SK-N-SH treated with all-trans-retinoic acid at 6 μM for 48 hours (cell line): ENCODE results near the gene ACR.

Experiments
- ATAC-seq: fragments of 200-7000 bp; cut with Tn5 transposase; 3 replicates; pipeline ENCODE4 v1.9.1; 2020; ENCODE audit warnings: mild to moderate bottlenecking, moderate library complexity
- ARNTL ChIP-seq: fragments of 450-650 bp; formaldehyde crosslinking; IDR thresholded peaks from 2 replicates; pipeline ENCODE4 v1.5.0; 2020; ENCODE audit warnings: low read depth, mild to moderate bottlenecking, moderate library complexity, borderline replicate concordance
- BACH2 ChIP-seq: fragments of 250-450 bp; sonication (Bioruptor Pico); IDR thresholded peaks from 2 replicates; pipeline ENCODE4 v1.9.0; 2021; ENCODE audit warnings: mild to moderate bottlenecking, borderline replicate concordance
- ESRRG ChIP-seq: fragments of 250-450 bp; sonication (Bioruptor Pico); IDR thresholded peaks from 2 replicates; pipeline ENCODE4 v1.6.1; 2021; ENCODE audit warnings: mild to moderate bottlenecking
- GLIS3 ChIP-seq: fragments of 250-450 bp; sonication (Bioruptor Pico); IDR thresholded peaks from 2 replicates; pipeline ENCODE4 v1.5.0; 2020; ENCODE audit warnings: mild to moderate bottlenecking, moderate library complexity
- ISL1 ChIP-seq: fragments of 250-450 bp; sonication (Bioruptor Pico); IDR thresholded peaks from 2 replicates; pipeline ENCODE4 v2.1.2; 2022; ENCODE audit warnings: mild to moderate bottlenecking, moderate library complexity
- OSR1 ChIP-seq: fragments of 250-450 bp; sonication (Bioruptor Pico); IDR thresholded peaks from 2 replicates; pipeline ENCODE4 v1.8.0; 2022; ENCODE audit warnings: moderate library complexity, mild to moderate bottlenecking, inconsistent platforms
- PPARA ChIP-seq: fragments of 250-450 bp; sonication (Bioruptor Pico); IDR thresholded peaks from 2 replicates; pipeline ENCODE4 v1.5.0; 2020; ENCODE audit warnings: mild to moderate bottlenecking, borderline replicate concordance
- RARB ChIP-seq: fragments of 250-450 bp; sonication (Bioruptor Pico); IDR thresholded peaks from 2 replicates; pipeline ENCODE4 v1.8.0; 2021; ENCODE audit warnings: mild to moderate bottlenecking, moderate library complexity
- SNAI2 ChIP-seq: fragments of 250-450 bp; sonication (Bioruptor Pico); IDR thresholded peaks from 2 replicates; pipeline ENCODE4 v1.5.0; 2020; ENCODE audit warnings: mild to moderate bottlenecking, moderate library complexity
- TCF4 ChIP-seq: fragments of 250-450 bp; sonication (Bioruptor Pico); IDR thresholded peaks from 2 replicates; pipeline ENCODE4 v1.8.0; 2021; ENCODE audit warnings: mild to moderate bottlenecking, moderate library complexity, borderline replicate concordance
- TOX ChIP-seq: fragments of 250-450 bp; sonication (Bioruptor Pico); IDR thresholded peaks from 2 replicates; pipeline ENCODE4 v1.8.0; 2021; ENCODE audit warnings: mild to moderate bottlenecking, moderate library complexity, borderline replicate concordance
- ZC3H10 ChIP-seq: fragments of 250-450 bp; sonication (Bioruptor Pico); IDR thresholded peaks from 2 replicates; pipeline ENCODE4 v1.5.1; 2021; ENCODE audit warnings: mild to moderate bottlenecking, moderate library complexity
- ZFP3 ChIP-seq: fragments of 250-450 bp; sonication (Bioruptor Pico); IDR thresholded peaks from 2 replicates; pipeline ENCODE4 v1.5.0; 2020; ENCODE audit warnings: mild to moderate bottlenecking, moderate library complexity
- ZFP30 ChIP-seq: fragments of 450-650 bp; formaldehyde crosslinking; IDR thresholded peaks from 2 replicates; pipeline ENCODE4 v1.5.0; 2022; ENCODE audit warnings: mild to moderate bottlenecking, moderate library complexity
- ZNF565 ChIP-seq: fragments of 450-650 bp; formaldehyde crosslinking; conservative IDR thresholded peaks from 2 replicates; pipeline ENCODE4 v1.5.0; 2020; ENCODE audit warnings: low read depth, mild to moderate bottlenecking, moderate library complexity
- ZNF70 ChIP-seq: fragments of 450-650 bp; formaldehyde crosslinking; IDR thresholded peaks from 2 replicates; pipeline ENCODE4 v1.5.0; 2020; ENCODE audit warnings: mild to moderate bottlenecking, moderate library complexity
- ZNF8 ChIP-seq: fragments of 450-650 bp; formaldehyde crosslinking; IDR thresholded peaks from 2 replicates; pipeline ENCODE4 v1.5.0; 2020; ENCODE audit warnings: mild to moderate bottlenecking, moderate library complexity
- TF ChIP-seq, protein P1 (sequence below): fragments of 250-450 bp; sonication (Bioruptor Pico); IDR thresholded peaks from 2 replicates; pipeline ENCODE4 v1.8.0; 2020; ENCODE audit warnings: mild to moderate bottlenecking, moderate library complexity, borderline replicate concordance
- TF ChIP-seq, protein P2 (sequence below): fragments of 250-450 bp; sonication (Bioruptor Pico); IDR thresholded peaks from 2 replicates; pipeline ENCODE4 v1.8.0; 2021; ENCODE audit warnings: low read depth, mild to moderate bottlenecking, moderate library complexity, borderline replicate concordance
- TF ChIP-seq, protein P3 (sequence below): fragments of 250-450 bp; sonication (Bioruptor Pico); IDR thresholded peaks from 2 replicates; pipeline ENCODE4 v1.5.1; 2021; ENCODE audit warnings: mild to moderate bottlenecking, moderate library complexity
- TF ChIP-seq, protein P4 (sequence below): fragments of 250-450 bp; sonication (Bioruptor Pico); IDR thresholded peaks from 2 replicates; pipeline ENCODE4 v1.5.0; 2020; ENCODE audit warnings: mild to moderate bottlenecking, moderate library complexity

The ACR gene

DNA sequence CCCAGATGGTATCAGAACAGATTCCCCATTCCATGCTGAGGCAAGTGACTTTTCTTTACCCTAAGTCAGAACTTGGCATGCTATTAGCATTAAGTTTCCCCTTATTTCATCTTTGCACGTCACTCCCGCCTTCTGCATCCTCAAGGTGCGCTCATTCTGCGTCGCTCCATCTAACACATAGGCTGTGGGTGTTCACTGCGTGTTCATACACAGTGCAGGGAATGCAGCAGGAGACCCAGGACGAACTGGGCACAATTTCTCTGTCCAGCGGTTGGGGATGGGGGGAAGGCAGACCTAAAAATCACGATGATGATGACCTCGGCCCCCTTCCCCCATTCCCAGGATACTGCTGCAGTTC lies 19.7 kb upstream of the ACR start:
- TF ChIP-seq RARB (CRISPR knock-in tag) (no peak), TOX (CRISPR knock-in tag) (no peak), OSR1 (no peak), ZNF565 (CRISPR knock-in tag) (no peak)
- TF ChIP-seq, all 23 proteins: peak for 0

DNA sequence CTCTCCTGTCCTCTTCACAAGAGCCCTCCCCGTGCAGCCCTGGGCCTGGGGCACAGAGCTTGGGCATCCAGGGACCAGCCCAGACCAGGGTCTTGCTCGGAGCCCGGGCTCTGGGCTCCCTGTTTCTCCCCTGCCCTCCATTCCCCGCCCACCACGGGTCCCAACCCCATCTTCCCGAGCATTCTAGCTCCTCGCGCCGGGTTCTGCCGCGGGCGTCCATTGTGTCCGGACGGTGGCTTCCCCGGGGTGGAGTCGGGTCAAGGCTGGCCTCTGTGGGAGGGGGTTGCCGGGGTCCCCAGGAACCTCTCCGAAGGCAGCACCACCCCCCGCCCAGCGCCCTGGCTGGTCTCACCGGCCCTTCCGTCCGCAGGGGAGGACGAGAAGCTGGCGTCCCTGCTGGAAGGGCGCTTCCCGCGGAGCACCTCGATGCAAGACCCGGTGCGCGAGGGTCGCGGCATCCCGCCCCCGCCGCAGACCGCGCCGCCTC lies 18.1 kb upstream of the ACR start:
- no peak for ATAC-seq
- TF ChIP-seq ZFP3 (CRISPR knock-in tag): no peak
- no peak for TF ChIP-seq ISL1
- TF ChIP-seq BACH2 (CRISPR knock-in tag): no peak
- TF ChIP-seq TCF4 (CRISPR knock-in tag): no peak
- no peak for TF ChIP-seq ZNF70 (CRISPR knock-in tag)
- TF ChIP-seq, protein P1, sequence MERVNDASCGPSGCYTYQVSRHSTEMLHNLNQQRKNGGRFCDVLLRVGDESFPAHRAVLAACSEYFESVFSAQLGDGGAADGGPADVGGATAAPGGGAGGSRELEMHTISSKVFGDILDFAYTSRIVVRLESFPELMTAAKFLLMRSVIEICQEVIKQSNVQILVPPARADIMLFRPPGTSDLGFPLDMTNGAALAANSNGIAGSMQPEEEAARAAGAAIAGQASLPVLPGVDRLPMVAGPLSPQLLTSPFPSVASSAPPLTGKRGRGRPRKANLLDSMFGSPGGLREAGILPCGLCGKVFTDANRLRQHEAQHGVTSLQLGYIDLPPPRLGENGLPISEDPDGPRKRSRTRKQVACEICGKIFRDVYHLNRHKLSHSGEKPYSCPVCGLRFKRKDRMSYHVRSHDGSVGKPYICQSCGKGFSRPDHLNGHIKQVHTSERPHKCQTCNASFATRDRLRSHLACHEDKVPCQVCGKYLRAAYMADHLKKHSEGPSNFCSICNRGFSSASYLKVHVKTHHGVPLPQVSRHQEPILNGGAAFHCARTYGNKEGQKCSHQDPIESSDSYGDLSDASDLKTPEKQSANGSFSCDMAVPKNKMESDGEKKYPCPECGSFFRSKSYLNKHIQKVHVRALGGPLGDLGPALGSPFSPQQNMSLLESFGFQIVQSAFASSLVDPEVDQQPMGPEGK (CRISPR knock-in tag): no peak
- no peak for TF ChIP-seq ZNF565 (CRISPR knock-in tag)
- TF ChIP-seq ESRRG (CRISPR knock-in tag): no peak
- no peak for TF ChIP-seq ZFP30
- no peak for TF ChIP-seq ARNTL (CRISPR knock-in tag)
- no peak for TF ChIP-seq PPARA
- TF ChIP-seq SNAI2 (CRISPR knock-in tag): no peak
- TF ChIP-seq, protein P2, sequence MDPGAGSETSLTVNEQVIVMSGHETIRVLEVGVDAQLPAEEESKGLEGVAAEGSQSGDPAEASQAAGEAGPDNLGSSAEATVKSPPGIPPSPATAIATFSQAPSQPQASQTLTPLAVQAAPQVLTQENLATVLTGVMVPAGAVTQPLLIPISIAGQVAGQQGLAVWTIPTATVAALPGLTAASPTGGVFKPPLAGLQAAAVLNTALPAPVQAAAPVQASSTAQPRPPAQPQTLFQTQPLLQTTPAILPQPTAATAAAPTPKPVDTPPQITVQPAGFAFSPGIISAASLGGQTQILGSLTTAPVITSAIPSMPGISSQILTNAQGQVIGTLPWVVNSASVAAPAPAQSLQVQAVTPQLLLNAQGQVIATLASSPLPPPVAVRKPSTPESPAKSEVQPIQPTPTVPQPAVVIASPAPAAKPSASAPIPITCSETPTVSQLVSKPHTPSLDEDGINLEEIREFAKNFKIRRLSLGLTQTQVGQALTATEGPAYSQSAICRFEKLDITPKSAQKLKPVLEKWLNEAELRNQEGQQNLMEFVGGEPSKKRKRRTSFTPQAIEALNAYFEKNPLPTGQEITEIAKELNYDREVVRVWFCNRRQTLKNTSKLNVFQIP (CRISPR knock-in tag): no peak
- no peak for TF ChIP-seq TOX (CRISPR knock-in tag)

More for the DNA sequence above, 19.7 kb upstream of the ACR start:
- no peak for ATAC-seq

DNA sequence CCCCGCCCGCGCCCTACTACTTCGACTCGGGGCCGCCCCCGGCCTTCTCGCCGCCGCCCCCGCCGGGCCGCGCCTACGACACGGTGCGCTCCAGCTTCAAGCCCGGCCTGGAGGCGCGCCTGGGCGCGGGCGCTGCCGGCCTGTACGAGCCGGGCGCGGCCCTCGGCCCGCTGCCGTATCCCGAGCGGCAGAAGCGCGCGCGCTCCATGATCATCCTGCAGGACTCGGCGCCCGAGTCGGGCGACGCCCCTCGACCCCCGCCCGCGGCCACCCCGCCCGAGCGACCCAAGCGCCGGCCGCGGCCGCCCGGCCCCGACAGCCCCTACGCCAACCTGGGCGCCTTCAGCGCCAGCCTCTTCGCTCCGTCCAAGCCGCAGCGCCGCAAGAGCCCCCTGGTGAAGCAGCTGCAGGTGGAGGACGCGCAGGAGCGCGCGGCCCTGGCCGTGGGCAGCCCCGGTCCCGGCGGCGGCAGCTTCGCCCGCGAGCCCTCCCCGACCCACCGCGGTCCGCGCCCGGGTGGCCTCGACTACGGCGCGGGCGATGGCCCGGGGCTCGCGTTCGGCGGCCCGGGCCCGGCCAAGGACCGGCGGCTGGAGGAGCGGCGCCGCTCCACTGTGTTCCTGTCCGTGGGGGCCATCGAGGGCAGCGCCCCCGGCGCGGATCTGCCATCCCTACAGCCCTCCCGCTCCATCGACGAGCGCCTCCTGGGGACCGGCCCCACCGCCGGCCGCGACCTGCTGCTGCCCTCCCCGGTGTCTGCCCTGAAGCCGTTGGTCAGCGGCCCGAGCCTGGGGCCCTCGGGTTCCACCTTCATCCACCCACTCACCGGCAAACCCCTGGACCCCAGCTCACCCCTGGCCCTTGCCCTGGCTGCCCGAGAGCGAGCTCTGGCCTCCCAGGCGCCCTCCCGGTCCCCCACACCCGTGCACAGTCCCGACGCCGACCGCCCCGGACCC lies 17.4 kb upstream of the ACR start:
- TF ChIP-seq ISL1 (no peak), PPARA (no peak), ZNF565 (CRISPR knock-in tag) (no peak), ZNF70 (CRISPR knock-in tag) (no peak), ESRRG (CRISPR knock-in tag) (no peak), ARNTL (CRISPR knock-in tag) (no peak)
- TF ChIP-seq, protein P3, sequence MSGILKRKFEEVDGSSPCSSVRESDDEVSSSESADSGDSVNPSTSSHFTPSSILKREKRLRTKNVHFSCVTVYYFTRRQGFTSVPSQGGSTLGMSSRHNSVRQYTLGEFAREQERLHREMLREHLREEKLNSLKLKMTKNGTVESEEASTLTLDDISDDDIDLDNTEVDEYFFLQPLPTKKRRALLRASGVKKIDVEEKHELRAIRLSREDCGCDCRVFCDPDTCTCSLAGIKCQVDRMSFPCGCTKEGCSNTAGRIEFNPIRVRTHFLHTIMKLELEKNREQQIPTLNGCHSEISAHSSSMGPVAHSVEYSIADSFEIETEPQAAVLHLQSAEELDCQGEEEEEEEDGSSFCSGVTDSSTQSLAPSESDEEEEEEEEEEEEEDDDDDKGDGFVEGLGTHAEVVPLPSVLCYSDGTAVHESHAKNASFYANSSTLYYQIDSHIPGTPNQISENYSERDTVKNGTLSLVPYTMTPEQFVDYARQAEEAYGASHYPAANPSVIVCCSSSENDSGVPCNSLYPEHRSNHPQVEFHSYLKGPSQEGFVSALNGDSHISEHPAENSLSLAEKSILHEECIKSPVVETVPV: no peak
- TF ChIP-seq, all 23 proteins: peak for 0
- ATAC-seq: no peak

DNA sequence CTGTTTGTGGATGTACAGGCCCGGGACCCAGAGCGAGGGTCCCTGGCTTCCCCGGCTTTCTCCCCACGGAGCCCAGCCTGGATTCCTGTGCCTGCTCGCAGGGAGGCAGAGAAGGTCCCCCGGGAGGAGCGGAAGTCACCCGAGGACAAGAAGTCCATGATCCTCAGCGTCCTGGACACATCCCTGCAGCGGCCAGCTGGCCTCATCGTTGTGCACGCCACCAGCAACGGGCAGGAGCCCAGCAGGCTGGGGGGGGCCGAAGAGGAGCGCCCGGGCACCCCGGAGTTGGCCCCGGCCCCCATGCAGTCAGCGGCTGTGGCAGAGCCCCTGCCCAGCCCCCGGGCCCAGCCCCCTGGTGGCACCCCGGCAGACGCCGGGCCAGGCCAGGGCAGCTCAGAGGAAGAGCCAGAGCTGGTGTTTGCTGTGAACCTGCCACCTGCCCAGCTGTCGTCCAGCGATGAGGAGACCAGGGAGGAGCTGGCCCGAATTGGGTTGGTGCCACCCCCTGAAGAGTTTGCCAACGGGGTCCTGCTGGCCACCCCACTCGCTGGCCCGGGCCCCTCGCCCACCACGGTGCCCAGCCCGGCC lies 16.7 kb upstream of the ACR start:
- TF ChIP-seq ZNF70 (CRISPR knock-in tag) (no peak), ZNF8 (CRISPR knock-in tag) (no peak), OSR1 (no peak), ISL1 (no peak), GLIS3 (CRISPR knock-in tag) (no peak), SNAI2 (CRISPR knock-in tag) (no peak), BACH2 (CRISPR knock-in tag) (no peak), ZC3H10 (CRISPR knock-in tag) (no peak), ZFP3 (CRISPR knock-in tag) (no peak), TCF4 (CRISPR knock-in tag) (no peak)
- TF ChIP-seq, protein P1 (CRISPR knock-in tag): no peak
- TF ChIP-seq, protein P4, sequence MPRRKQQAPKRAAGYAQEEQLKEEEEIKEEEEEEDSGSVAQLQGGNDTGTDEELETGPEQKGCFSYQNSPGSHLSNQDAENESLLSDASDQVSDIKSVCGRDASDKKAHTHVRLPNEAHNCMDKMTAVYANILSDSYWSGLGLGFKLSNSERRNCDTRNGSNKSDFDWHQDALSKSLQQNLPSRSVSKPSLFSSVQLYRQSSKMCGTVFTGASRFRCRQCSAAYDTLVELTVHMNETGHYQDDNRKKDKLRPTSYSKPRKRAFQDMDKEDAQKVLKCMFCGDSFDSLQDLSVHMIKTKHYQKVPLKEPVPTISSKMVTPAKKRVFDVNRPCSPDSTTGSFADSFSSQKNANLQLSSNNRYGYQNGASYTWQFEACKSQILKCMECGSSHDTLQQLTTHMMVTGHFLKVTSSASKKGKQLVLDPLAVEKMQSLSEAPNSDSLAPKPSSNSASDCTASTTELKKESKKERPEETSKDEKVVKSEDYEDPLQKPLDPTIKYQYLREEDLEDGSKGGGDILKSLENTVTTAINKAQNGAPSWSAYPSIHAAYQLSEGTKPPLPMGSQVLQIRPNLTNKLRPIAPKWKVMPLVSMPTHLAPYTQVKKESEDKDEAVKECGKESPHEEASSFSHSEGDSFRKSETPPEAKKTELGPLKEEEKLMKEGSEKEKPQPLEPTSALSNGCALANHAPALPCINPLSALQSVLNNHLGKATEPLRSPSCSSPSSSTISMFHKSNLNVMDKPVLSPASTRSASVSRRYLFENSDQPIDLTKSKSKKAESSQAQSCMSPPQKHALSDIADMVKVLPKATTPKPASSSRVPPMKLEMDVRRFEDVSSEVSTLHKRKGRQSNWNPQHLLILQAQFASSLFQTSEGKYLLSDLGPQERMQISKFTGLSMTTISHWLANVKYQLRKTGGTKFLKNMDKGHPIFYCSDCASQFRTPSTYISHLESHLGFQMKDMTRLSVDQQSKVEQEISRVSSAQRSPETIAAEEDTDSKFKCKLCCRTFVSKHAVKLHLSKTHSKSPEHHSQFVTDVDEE (CRISPR knock-in tag): no peak
- no peak for ATAC-seq
